Measurements from ENCODE around the gene APLP1. TPM values are rescaled to one million over a fixed set of nuclear protein-coding genes. Genes with fewer than 3 reads are reported as not detected.
"Not testable (repeated sequence)": the region's sequence is repeated elsewhere in the genome, so short reads cannot be mapped to it uniquely, and the experiment has no call there.

Gene APLP1
- total RNA-seq, 4 donors from 2014 or later: 1.1 to 10.1 (median 2.3) TPM

DNA sequence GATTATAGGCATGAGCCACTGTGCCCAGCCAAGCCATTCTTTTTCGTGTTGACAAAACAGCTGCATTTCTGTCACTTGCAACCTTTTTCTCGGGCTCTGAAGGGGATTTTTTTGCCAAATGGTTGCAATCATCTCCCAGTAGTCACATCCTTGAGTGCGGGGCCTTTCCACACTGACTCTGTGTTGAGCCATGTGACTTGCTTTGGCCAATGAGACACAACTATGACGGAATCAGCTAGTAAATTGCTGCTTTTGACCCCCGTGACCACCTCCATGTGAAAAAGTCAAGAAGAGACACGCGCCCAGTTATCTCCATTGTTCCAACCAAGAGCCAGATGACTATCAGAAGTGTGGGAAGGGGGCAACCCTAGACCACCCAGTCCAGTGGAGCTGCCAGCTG lies 34.4 kb upstream of the APLP1 start:
- TF ChIP-seq, protein P1, sequence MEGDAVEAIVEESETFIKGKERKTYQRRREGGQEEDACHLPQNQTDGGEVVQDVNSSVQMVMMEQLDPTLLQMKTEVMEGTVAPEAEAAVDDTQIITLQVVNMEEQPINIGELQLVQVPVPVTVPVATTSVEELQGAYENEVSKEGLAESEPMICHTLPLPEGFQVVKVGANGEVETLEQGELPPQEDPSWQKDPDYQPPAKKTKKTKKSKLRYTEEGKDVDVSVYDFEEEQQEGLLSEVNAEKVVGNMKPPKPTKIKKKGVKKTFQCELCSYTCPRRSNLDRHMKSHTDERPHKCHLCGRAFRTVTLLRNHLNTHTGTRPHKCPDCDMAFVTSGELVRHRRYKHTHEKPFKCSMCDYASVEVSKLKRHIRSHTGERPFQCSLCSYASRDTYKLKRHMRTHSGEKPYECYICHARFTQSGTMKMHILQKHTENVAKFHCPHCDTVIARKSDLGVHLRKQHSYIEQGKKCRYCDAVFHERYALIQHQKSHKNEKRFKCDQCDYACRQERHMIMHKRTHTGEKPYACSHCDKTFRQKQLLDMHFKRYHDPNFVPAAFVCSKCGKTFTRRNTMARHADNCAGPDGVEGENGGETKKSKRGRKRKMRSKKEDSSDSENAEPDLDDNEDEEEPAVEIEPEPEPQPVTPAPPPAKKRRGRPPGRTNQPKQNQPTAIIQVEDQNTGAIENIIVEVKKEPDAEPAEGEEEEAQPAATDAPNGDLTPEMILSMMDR (IDR thresholded peaks at IDR 0.05): no peak
- ATAC-seq (ENCODE audit: low FRiP score): no peak
- no peak for DNase-seq (ENCODE audit: low spot score)

DNA sequence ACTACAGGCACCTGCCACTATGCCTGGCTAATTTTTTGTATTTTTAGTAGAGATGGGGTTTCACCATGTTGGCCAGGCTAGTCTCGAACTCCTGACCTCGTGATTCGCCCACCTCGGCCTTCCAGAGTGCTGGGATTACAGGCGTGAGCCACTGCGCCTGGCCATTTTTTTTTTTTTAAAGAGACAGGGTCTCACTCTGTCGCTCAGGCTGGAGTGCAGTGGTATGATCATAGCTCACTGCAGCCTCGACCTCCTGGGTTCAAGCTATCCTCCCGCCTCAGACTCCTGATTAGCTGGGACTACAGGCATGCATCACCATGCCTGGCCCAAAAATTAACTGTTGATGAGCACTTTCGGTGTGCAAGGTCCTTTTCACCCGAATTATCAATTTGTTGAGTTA lies 32.3 kb upstream of the APLP1 start:
- not testable (repeated sequence) for DNase-seq (ENCODE audit: low spot score)

DNA sequence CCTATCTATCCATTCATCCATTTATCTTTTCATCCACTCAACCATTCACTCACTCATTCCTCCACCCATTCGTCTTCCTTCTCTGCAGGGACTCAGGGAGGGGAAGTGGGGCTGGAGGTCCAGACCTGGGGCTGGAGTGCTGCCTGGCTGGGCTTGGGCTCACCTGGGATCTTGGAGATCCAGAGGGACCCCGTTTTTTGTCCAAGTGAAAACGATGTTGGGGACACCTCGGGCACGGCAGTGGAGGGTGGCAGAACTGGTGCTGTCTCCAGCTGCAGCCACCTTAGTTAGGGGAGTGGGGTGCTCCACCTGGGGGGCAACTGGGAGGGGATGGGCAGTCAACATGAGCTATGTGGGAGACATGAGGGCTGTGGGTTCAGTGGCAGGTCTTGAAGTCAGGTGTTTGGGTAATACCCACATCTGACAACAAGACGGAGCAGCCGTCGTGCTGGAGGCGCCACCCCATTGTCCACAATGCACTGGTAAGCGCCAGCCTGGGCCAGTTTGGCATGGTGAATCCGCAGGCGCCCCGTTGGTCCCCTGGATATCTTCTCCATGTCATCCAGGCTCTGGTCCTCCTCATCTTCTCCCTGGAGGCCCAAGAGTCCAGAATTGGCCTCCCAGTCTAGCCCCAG lies 26.3 kb upstream of the APLP1 start:
- ATAC-seq (ENCODE audit: low FRiP score) (no peak), DNase-seq (ENCODE audit: low spot score) (no peak)
- TF ChIP-seq, protein P1 (IDR thresholded peaks at IDR 0.05): no peak

More for the DNA sequence above, 32.3 kb upstream of the APLP1 start:
- ATAC-seq (ENCODE audit: low FRiP score): not testable (repeated sequence)

DNA sequence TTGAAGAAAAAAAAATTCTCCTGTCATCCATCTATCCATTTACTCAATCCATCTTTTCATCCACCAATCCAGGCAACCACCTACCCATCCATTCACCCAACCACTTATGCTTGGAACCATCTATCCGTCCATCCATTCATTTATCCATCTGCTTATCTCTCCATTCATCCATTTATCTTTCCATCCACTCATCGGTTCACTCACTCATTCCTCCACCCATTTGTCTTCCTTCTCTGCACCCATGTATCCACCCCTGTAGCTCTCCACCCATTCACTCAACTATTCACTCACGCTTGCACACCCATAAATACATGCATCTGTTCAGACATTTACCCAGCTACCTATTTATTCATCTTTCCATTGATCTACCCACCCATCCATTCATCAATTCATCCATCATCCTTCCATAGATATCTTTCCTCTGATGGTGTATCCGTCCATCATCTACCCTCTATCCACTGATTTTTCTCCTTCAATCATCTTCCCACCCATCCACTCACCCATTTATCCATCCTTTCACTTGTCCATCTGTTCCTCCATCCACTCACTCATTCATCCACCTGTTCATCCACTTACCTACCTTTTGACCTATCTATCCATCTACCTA lies 25.6 kb upstream of the APLP1 start:
- TF ChIP-seq, protein P1 (IDR thresholded peaks at IDR 0.05): no peak
- no peak for DNase-seq (ENCODE audit: low spot score)
- no peak for ATAC-seq (ENCODE audit: low FRiP score)

DNA sequence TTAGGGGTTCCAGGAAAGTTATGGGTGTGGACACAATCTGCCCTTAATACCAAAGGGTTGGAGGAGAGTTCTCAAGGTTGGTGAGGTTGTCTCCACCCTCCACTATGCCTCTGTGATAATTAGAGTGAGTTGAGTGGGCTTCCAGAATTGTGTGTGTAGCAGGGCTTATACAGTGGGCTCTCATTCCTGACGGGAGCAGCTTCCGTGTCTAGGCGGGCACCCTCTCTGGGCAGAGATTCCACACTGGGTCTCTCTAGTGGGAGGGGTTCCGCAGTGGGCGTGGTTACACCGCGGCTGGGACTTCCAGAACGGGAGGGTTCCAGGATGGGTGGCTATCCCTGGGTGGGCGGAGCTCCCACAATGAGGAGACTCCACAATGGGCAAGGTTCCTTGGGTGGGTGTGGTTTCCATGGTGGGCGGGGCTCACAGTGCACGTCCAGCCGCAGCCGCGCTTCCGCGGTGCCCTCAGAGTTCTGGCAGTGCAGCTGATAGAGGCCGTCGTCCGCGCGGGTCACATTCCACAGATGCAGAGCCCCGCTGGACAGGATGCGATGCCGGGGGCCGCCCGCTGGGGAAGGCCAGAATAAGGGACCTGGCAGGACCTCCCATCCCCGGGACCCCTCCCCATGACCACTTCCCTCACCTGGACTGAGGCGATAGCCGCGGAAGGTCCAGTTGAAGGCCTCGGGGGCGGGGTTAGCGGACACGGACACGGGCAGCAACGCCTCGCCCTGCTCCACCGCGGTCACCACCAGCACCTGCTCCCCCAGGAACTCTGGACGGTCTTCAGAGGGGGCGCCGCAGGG lies 24.5 kb upstream of the APLP1 start:
- DNase-seq (ENCODE audit: low spot score): no peak
- ATAC-seq (ENCODE audit: low FRiP score): no peak
- TF ChIP-seq, protein P1 (IDR thresholded peaks at IDR 0.05): no peak

DNA sequence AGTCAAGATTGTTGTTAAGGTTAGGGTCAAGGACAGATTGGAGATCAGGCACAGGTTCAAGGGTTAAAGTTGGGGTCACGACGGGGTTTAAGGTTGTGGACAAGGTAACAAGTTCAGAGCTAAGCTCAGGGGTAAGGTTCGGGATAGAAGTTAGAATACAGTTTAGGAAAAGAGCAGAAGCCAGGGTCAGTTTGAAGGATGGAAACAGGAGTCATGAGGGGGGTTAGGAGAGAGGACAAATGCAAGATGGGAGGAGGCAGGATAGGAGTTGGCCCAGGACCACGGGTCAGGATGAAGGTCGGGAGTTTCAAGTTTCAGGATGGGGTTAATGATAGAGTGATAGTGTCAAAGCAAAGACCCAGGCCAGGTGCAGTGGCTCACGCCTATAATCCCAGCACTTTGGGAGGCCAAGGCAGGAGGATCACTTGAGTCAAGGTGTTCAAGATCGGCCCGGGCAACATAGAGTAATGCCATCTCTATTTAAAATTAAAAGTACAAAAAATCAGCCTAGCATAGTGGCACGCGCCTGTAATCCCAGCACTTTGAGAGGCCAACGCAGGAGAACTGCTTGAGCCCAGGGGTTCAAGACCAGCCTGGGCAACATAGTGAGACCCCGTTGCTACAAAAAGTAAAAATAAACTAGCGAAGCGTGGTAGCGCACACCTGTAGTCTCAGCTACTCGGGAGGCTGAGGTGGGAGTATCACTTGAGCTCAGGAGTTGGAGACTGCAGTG lies 23.7 kb upstream of the APLP1 start:
- ATAC-seq (ENCODE audit: low FRiP score) (no peak), DNase-seq (ENCODE audit: low spot score) (no peak)
- TF ChIP-seq, protein P1 (IDR thresholded peaks at IDR 0.05): no peak
